ENCODE results near the gene FGFR3.

GRCh38 chr4:1763550-1764080 is 29.5 kb upstream of the FGFR3 start:
- peak in 3 of 6 experiments; percentile 13 to 49 (median 32) for TF ChIP-seq CTCF (IDR thresholded peaks at IDR 0.05)
- no peak for TF ChIP-seq POLR2A (IDR thresholded peaks at IDR 0.05)

Data from thyroid gland (tissue), 4 donors.